Measurements from ENCODE around the gene TENT4A. TPM values are rescaled to one million over a fixed set of nuclear protein-coding genes. Genes with fewer than 3 reads are reported as not detected.

Gene TENT4A
- total RNA-seq, 1 experiment from 2014 or later = 32.3 TPM

DNA sequence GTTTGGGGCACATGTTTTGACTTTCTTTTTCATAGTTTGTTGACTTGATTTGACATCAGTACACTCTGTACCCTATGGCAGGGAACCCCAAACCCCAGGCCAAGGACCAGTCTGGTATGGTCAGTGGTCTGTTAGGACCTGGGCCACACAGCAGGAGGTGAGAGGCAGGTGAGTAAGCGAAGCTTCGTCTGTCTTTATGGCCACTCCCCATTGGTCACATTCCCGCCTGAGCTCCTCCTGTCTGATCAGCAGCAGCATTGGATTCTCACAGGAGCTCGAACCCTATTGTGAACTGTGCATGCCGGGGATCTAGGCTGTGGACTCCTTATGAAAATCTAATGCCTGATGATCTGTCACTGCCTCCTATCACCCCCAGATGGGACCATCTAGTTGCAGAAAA lies 88.0 kb downstream of the TENT4A start:
- H3K9me3 Mint-ChIP-seq (ENCODE audit: unreplicated experiment) = peaks cover 2% of the 10 kb centered on the region
- CTCF ChIA-PET = no interaction called here
- no peaks in the 10 kb centered on the region; the same call in 1 of the 2 replicates for H3K27me3 ChIP-seq (replicated peaks; ENCODE audit: control insufficient read depth, insufficient read depth, low read length)
- intact Hi-C loops (cut with micrococcal nuclease; ENCODE audit: unreplicated experiment) = no loop called here
- no peaks in the 10 kb centered on the region for H3K36me3 Mint-ChIP-seq (ENCODE audit: insufficient read depth, unreplicated experiment)
- no peaks in the 10 kb centered on the region for H3K4me1 Mint-ChIP-seq (ENCODE audit: low read depth, unreplicated experiment)
- BruUV-seq (replicated peaks) = no TSS peak
- H3K9me3 ChIP-seq = no peaks in the 10 kb centered on the region
- H3K27ac Mint-ChIP-seq (ENCODE audit: unreplicated experiment) = no peak overlapping the region
- H3K4me1 ChIP-seq = no peaks in the 10 kb centered on the region
- peaks cover 9% of the 10 kb centered on the region for H3K27me3 Mint-ChIP-seq (ENCODE audit: insufficient read depth, unreplicated experiment)
- H3K36me3 ChIP-seq (ENCODE audit: control insufficient read depth, insufficient read depth, low read length) = no peaks in the 10 kb centered on the region
- DNase-seq = no peak
- H3K4me3 Mint-ChIP-seq (ENCODE audit: unreplicated experiment) = no peak overlapping the region
- H3K4me3 ChIP-seq (ENCODE audit: low read depth, low read length) = no peak overlapping the region
- POLR2A ChIA-PET = no interaction called here
- TF ChIP-seq CTCF (IDR thresholded peaks at IDR 0.05; ENCODE audit: insufficient read depth in 1 of 2, low read depth in 1 of 2, low read length in 1 of 2, severe bottlenecking in 1 of 2, unreplicated experiment in 1 of 2) = no peak

- peaks cover 11% of the 10 kb centered on the region for H3K27me3 Mint-ChIP-seq (ENCODE audit: insufficient read depth, unreplicated experiment)
- no peaks in the 10 kb centered on the region for H3K36me3 ChIP-seq (ENCODE audit: control insufficient read depth, insufficient read depth, low read length)
- H3K27ac Mint-ChIP-seq (ENCODE audit: unreplicated experiment) = no peak overlapping the region
- intact Hi-C loops (cut with micrococcal nuclease; ENCODE audit: unreplicated experiment) = no loop called here
- ChIA-PET POLR2A (no interaction called here), CTCF (no interaction called here)
- no TSS peak for BruUV-seq (replicated peaks)
- H3K9me3 ChIP-seq = no peaks in the 10 kb centered on the region
- H3K36me3 Mint-ChIP-seq (ENCODE audit: insufficient read depth, unreplicated experiment) = no peaks in the 10 kb centered on the region
- no peak for DNase-seq
- H3K9me3 Mint-ChIP-seq (ENCODE audit: unreplicated experiment) = peaks cover 19% of the 10 kb centered on the region
- H3K4me3 Mint-ChIP-seq (ENCODE audit: unreplicated experiment) = no peak overlapping the region
- no peaks in the 10 kb centered on the region; the same call in 1 of the 2 replicates for H3K27me3 ChIP-seq (replicated peaks; ENCODE audit: control insufficient read depth, insufficient read depth, low read length)
- no peak for TF ChIP-seq CTCF (IDR thresholded peaks at IDR 0.05; ENCODE audit: insufficient read depth in 1 of 2, low read depth in 1 of 2, low read length in 1 of 2, severe bottlenecking in 1 of 2, unreplicated experiment in 1 of 2)
- H3K4me1 ChIP-seq = no peaks in the 10 kb centered on the region
- H3K4me3 ChIP-seq (ENCODE audit: low read depth, low read length) = no peak overlapping the region
- H3K4me1 Mint-ChIP-seq (ENCODE audit: low read depth, unreplicated experiment) = no peaks in the 10 kb centered on the region
Measured at GRCh38 chr5:6803981-6804550, 90.8 kb downstream of the TENT4A start.

DNA sequence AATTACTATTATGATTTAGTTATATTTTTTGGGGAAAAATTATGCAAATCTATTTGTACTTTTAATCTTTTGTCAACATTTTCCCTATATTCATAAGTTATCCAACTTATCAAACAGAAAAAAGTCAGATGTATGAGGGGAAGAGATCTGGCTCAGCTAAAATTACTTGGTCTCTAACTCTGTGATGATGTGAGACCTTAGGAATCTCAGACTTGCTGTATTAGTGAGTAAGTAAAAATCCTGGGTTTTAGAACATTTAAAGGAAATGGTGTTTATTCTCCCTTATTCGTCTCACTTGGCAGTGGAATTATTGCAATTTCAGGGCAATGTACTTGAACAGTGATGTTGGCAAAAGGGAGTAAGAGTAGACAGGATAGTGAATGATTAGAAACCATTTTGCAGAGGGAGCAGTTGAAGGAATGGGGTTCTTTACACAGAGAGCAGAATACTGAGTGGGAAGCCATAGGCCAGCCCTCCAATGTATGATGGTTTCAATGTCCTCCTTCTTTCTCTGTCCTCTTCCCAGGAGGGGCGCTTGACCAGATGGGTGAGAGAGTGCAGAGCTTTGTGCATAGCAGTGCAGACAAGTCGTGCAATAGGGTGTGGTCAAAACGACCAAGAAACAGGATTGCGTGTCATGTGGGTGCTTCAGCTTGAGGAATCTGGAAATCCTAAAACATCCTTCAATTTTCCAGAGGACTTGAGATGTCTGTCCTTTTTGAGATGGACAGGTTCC lies 91.7 kb downstream of the TENT4A start:
- no peak for TF ChIP-seq CTCF (IDR thresholded peaks at IDR 0.05; ENCODE audit: insufficient read depth in 1 of 2, low read depth in 1 of 2, low read length in 1 of 2, severe bottlenecking in 1 of 2, unreplicated experiment in 1 of 2)
- POLR2A ChIA-PET = no interaction called here
- Mint-ChIP-seq H3K4me1 (ENCODE audit: low read depth, unreplicated experiment) (no peaks in the 10 kb centered on the region), H3K4me3 (ENCODE audit: unreplicated experiment) (no peak overlapping the region), H3K27me3 (ENCODE audit: insufficient read depth, unreplicated experiment) (peaks cover 14% of the 10 kb centered on the region), H3K9me3 (ENCODE audit: unreplicated experiment) (peaks cover 19% of the 10 kb centered on the region), H3K27ac (ENCODE audit: unreplicated experiment) (no peak overlapping the region), H3K36me3 (ENCODE audit: insufficient read depth, unreplicated experiment) (no peaks in the 10 kb centered on the region)
- Histone ChIP-seq H3K27me3 (replicated peaks; ENCODE audit: control insufficient read depth, insufficient read depth, low read length) (no peaks in the 10 kb centered on the region; the same call in 1 of the 2 replicates), H3K4me1 (no peaks in the 10 kb centered on the region), H3K36me3 (ENCODE audit: control insufficient read depth, insufficient read depth, low read length) (no peaks in the 10 kb centered on the region), H3K9me3 (no peaks in the 10 kb centered on the region), H3K4me3 (ENCODE audit: low read depth, low read length) (no peak overlapping the region)
- no peak for DNase-seq
- CTCF ChIA-PET = no interaction called here
- intact Hi-C loops (cut with micrococcal nuclease; ENCODE audit: unreplicated experiment) = no loop called here
- no TSS peak for BruUV-seq (replicated peaks)

Data from Caco-2 (cell line).